HG02763 (cell line): Measurements from ENCODE around the gene PCDHGA1.
"Not testable (repeated sequence)": the region's sequence is repeated elsewhere in the genome, so short reads cannot be mapped to it uniquely, and the experiment has no call there.

ENCODE experiments used
- ATAC-seq: cut with Tn5 transposase; IDR thresholded peaks from one replicate; pipeline ENCODE4 v1.9.1; 2021; ENCODE audit warnings: mild to moderate bottlenecking, moderate library complexity; ENCODE audit not compliant: unreplicated experiment

The PCDHGA1 gene

GRCh38 chr5:141345327-141345726 lies 15.0 kb downstream of the PCDHGA1 start:
- no peak for ATAC-seq

DNA sequence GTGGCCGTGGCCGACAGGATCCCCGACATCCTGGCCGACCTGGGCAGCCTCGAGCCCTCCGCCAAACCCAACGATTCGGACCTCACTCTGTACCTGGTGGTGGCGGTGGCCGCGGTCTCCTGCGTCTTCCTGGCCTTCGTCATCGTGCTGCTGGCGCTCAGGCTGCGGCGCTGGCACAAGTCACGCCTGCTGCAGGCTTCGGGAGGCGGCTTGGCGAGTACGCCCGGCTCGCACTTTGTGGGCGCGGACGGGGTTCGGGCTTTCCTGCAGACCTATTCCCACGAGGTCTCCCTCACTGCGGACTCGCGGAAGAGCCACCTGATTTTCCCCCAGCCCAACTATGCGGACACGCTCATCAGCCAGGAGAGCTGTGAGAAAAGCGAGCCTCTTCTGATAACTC lies 15.7 kb downstream of the PCDHGA1 start:
- not testable (repeated sequence) for ATAC-seq

DNA sequence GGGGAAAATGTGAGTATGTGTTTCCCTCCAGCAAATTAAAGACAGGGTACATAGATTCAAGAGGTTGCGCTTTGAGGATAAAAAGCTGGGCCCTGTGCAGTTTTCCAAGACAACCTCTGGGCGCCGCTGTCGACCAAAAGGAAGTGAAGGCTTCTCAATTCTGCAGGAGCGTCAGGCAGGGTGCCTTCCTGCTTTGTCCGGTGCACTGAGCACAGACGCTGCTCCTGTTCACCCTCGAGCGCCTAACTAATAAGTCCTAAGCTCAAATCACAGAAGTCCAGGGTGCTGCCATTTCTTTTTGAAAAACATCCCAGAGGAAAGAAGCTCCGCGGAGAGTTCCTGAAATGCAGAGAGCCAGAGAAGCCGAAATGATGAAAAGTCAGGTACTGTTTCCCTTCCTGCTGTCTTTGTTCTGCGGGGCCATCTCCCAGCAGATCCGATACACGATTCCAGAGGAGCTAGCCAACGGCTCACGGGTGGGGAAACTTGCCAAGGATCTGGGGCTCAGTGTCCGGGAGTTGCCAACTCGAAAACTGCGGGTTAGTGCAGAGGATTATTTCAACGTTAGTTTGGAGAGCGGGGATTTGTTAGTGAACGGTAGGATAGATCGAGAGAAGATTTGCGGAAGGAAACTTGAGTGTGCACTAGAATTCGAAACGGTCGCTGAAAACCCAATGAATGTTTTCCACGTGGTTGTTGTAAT lies 19.8 kb downstream of the PCDHGA1 start, which contains the start of gene PCDHGB1:
TSS of gene PCDHGB1 (plus strand) at position 183 of the 703 bp plus-strand sequence. CDS start at position 345, 162 bp downstream.
- ATAC-seq = no peak

- ATAC-seq = no peak
Observed at GRCh38 chr5:141351591-141351990, 21.3 kb downstream of the PCDHGA1 start.

- no peak for ATAC-seq
Observed at GRCh38 chr5:141354900-141355469, 24.7 kb downstream of the PCDHGA1 start, which contains the start of gene PCDHGA4. Gene PCDHGA4 (plus strand): TSS chr5:141355021. CDS start chr5:141355108, 87 bp downstream.

DNA sequence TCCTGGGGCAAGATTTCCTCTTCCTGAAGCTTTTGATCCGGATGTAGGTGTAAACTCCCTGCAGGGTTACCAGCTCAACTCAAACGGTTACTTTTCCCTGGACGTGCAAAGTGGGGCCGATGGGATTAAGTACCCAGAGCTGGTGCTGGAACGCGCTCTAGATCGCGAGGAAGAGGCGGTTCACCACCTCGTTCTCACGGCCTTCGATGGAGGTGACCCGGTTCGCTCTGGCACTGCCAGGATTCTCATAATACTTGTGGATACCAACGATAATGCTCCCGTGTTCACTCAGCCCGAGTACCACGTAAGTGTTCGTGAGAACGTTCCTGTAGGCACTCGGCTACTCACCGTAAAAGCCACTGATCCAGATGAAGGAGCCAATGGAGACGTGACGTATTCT lies 25.3 kb downstream of the PCDHGA1 start:
- no peak for ATAC-seq

DNA sequence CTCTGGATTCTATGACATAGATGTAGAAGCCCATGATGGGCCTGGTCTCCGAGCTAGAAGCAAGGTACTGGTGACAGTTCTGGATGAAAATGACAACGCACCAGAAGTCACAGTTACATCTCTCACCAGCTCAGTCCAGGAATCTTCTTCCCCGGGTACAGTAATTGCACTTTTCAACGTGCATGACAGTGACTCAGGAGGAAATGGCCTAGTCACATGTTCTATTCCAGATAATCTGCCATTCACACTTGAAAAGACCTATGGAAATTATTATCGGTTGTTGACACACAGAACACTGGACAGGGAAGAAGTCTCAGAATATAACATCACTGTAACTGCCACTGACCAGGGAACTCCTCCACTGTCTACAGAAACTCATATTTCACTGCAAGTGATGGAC lies 25.8 kb downstream of the PCDHGA1 start:
- ATAC-seq = no peak

DNA sequence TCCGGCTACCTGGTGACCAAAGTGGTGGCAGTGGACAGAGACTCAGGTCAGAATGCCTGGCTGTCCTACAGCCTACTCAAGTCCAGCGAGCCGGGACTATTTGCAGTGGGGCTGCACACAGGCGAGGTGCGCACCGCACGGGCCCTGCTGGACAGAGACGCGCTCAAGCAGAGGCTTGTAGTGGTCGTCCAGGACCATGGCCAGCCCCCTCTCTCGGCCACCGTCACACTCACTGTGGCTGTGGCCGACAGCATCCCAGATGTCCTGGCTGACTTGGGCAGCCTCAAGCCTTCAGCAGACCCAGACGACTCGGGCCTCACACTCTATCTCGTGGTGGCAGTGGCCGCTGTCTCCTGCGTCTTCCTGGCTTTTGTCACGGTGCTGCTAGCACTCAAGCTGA lies 26.6 kb downstream of the PCDHGA1 start:
- no peak for ATAC-seq

DNA sequence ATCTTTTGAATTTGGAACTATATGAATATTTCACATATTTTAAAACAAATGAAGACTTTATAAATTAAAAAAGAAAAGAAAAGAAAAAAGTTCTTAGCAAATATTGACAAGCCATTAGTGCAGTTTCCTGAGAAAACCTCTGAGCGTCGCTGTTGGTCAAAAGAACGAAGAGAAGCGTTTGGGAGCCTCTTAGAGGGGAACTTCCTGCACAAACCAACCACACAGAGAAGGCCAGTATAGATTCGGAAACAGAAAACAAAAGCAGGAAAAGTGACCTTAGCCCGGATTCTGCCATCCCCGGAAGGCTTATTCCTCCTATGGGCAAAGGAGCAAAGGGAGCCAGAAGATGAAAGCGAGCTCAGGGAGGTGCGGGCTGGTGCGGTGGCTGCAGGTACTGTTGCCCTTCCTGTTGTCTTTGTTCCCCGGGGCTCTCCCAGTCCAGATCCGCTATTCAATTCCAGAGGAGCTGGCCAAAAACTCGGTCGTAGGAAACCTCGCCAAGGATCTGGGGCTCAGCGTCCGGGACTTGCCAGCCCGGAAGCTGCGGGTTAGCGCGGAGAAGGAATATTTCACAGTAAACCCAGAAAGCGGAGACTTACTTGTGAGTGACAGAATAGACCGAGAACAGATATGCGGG lies 29.6 kb downstream of the PCDHGA1 start, which contains the start of gene PCDHGB2:
TSS of gene PCDHGB2 (plus strand) at position 205 of the 637 bp plus-strand sequence. CDS start at position 347, 142 bp downstream.
- ATAC-seq = no peak

GRCh38 chr5:141360685-141361084 lies 30.4 kb downstream of the PCDHGA1 start:
- no peak for ATAC-seq

DNA sequence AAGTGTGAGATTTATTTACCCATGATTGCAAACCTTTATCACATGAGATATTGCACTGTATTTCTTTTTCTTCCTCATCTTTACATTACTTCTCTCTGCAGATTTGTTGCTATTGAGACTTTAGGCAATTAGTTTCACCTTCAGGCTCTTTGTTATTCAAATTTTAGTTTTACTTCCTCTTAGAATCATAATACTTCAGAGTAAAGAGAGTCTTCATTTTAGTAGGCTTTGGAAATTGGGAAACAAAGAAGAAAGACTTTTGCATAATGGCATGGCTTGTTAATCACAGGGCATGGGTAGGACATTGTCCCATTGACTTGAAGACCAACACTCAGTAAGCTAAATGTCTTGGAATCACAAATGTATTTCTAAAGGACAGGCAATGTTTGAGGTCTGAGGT lies 32.4 kb downstream of the PCDHGA1 start:
- ATAC-seq = no peak

- no peak for ATAC-seq
Observed at GRCh38 chr5:141363952-141364660, 33.8 kb downstream of the PCDHGA1 start, which contains the start of gene PCDHGA5. Gene PCDHGA5 (plus strand): TSS chr5:141364162. CDS start chr5:141364331, 169 bp downstream.

- no peak for ATAC-seq
Observed at GRCh38 chr5:141366016-141366896, 35.9 kb downstream of the PCDHGA1 start.

GRCh38 chr5:141369994-141370848 lies 39.9 kb downstream of the PCDHGA1 start, which contains the start of gene PCDHGB3:
Gene PCDHGB3 (plus strand): TSS chr5:141370242. CDS start chr5:141370395, 153 bp downstream.
- peak; percentile 84 for ATAC-seq

- ATAC-seq = no peak
Observed at GRCh38 chr5:141371572-141372475, 41.5 kb downstream of the PCDHGA1 start.

- no peak for ATAC-seq
Observed at GRCh38 chr5:141373673-141374317, 43.5 kb downstream of the PCDHGA1 start, which contains the start of gene PCDHGA6. Gene PCDHGA6 (plus strand): TSS chr5:141373891. CDS start chr5:141374084, 193 bp downstream.

DNA sequence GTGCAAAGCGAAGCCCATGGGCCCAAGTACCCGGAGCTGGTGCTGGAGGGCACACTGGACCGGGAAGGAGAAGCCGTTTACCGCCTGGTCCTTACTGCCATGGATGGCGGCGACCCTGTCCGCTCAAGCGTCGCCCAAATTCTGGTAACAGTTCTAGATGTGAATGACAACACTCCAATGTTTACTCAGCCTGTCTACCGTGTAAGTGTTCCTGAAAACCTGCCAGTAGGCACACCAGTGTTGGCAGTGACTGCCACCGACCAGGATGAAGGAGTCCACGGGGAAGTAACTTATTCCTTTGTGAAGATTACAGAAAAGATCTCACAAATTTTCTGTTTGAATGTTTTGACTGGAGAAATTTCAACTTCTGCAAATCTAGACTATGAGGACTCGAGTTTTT lies 44.3 kb downstream of the PCDHGA1 start:
- ATAC-seq = no peak
